ENCODE results near the gene JCHAIN. TPM values are rescaled to one million over a fixed set of nuclear protein-coding genes. Genes with fewer than 3 reads are reported as not detected.

JCHAIN gene
- total and polyA plus RNA-seq, 7 donors: 1.4 to 206 (median 45.4) TPM; not detected in 1

DNA sequence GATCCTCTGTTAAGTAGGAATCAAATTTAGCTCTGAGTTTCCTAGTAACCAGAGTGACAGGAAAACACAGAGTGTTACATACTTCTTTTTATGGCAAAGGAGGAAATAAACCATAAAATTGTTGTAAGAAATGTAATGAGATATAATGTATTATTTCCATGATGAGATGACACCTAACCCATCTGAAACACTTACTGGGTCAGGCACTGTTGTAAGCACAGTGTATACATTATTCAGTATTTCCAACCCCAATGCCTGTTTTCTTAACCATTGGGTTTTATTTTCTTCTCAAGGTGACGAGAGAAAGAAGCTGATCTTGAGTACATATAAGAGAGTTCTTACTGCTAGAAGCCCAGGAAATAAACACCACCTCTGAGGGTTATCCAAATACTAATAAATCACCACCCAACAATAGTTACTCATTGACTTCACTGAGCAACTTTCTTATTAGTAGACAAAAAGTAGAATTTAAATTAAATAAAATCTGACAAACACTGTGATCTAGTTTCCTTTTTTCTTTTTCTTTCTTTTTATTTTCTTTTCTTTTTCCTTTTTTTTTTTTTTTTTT lies 42.0 kb downstream of the JCHAIN start:
- Histone ChIP-seq H3K36me3 (no peaks in the 10 kb centered on the region), H3K27ac (no peak overlapping the region), H3K9me3 (no peaks in the 10 kb centered on the region), H3K27me3 (no peaks in the 10 kb centered on the region), H3K4me1 (no peaks in the 10 kb centered on the region), H3K4me3 (no peak overlapping the region)
- DNase-seq: no peak
- intact Hi-C loops (cut with DNase I): no loop called here
- TF ChIP-seq POLR2AphosphoS5 (IDR thresholded peaks at IDR 0.05): no peak
- TF ChIP-seq POLR2A (IDR thresholded peaks at IDR 0.05): no peak
- TF ChIP-seq CTCF (IDR thresholded peaks at IDR 0.05): no peak
- no peak for TF ChIP-seq EP300 (IDR thresholded peaks at IDR 0.05)
- 8 to 57% methylated on average over 1 of the region's 1 CpG for WGBS, 2 donors

DNA sequence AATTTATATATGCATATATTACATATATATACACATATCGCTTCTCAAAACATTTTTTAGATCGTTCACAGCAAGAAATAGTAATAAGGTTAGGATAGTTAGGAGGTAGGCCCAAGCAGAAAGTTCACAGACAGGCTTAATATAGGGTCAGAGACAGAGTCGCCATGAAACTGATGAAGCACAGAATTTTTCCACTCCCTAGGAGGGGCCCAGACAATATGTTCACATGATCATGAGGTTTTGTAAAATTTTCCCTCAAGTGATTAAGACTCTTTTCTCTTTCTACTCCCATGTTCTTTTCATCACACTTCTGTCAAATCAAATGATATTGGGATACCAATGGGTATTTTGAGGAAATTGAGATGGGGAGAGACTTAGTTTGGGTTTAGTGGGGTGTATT lies 43.0 kb downstream of the JCHAIN start:
- Histone ChIP-seq H3K9me3 (no peaks in the 10 kb centered on the region), H3K27me3 (no peaks in the 10 kb centered on the region), H3K4me1 (no peaks in the 10 kb centered on the region), H3K27ac (no peak overlapping the region), H3K36me3 (no peaks in the 10 kb centered on the region), H3K4me3 (no peak overlapping the region)
- DNase-seq: no peak
- WGBS, 2 donors: 94 to 95% methylated on average over 3 of the region's 3 CpGs
- TF ChIP-seq POLR2A (IDR thresholded peaks at IDR 0.05) (no peak), CTCF (IDR thresholded peaks at IDR 0.05) (no peak), EP300 (IDR thresholded peaks at IDR 0.05) (no peak), POLR2AphosphoS5 (IDR thresholded peaks at IDR 0.05) (no peak)
- intact Hi-C loops (cut with DNase I): no loop called here

DNA sequence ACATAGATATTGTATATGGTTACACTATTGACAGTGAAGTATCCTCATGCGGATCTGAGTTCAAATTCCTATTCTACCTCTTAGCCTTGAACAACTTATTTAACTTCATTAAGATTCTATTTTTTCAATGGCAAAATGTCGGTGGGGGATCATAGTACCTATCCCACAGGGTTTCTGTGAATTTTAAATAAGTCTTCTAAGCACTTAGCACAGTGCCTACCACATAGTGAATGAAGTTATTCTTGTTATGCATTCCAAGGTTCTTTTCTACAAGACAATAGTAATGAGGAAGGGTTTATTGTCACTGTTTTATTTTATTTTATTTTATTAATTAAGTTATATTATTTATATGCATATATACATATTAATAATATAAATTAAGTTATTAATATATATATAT lies 46.5 kb downstream of the JCHAIN start:
- no peak for DNase-seq
- no peak overlapping the region for H3K4me3 ChIP-seq
- WGBS, 2 donors: 95 to 97% methylated on average over 2 of the region's 2 CpGs
- H3K27me3 ChIP-seq: no peaks in the 10 kb centered on the region
- no peak overlapping the region for H3K27ac ChIP-seq
- TF ChIP-seq CTCF (IDR thresholded peaks at IDR 0.05): no peak
- no peaks in the 10 kb centered on the region for H3K9me3 ChIP-seq
- intact Hi-C loops (cut with DNase I): no loop called here
- no peaks in the 10 kb centered on the region for H3K4me1 ChIP-seq
- no peaks in the 10 kb centered on the region for H3K36me3 ChIP-seq

DNA sequence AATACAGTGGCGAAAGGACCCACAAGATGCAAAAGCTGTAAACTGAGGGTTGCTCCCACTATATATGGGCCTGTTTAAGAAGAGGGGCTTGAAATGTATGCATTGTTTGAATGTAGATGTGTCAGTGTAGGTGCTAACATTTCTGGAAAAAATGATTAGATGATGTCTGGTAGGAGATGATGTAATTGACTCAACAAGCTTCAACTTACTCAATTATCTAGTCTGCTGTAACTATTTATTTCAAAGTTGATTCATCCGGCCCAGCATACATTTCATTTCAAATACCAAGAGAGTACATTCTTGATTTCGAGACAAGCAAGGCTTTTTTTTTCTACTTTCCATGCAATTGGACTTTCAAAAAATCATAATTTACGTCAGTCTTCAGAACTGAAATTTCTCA lies 47.0 kb downstream of the JCHAIN start:
- Histone ChIP-seq H3K9me3 (no peaks in the 10 kb centered on the region), H3K4me3 (no peak overlapping the region), H3K27me3 (no peaks in the 10 kb centered on the region), H3K36me3 (no peaks in the 10 kb centered on the region), H3K27ac (no peak overlapping the region), H3K4me1 (no peaks in the 10 kb centered on the region)
- TF ChIP-seq CTCF (IDR thresholded peaks at IDR 0.05) (no peak), POLR2A (IDR thresholded peaks at IDR 0.05) (no peak), EP300 (IDR thresholded peaks at IDR 0.05) (no peak), POLR2AphosphoS5 (IDR thresholded peaks at IDR 0.05) (no peak)
- 94 to 96% methylated on average over 4 of the region's 4 CpGs for WGBS, 2 donors
- intact Hi-C loops (cut with DNase I): no loop called here
- no peak for DNase-seq

- Histone ChIP-seq H3K4me3 (no peak overlapping the region), H3K36me3 (no peaks in the 10 kb centered on the region), H3K9me3 (no peaks in the 10 kb centered on the region), H3K27ac (no peak overlapping the region), H3K4me1 (no peaks in the 10 kb centered on the region), H3K27me3 (no peaks in the 10 kb centered on the region)
- intact Hi-C loops (cut with DNase I): no loop called here
- no peak for DNase-seq
- 48 to 61% methylated on average over 3 of the region's 3 CpGs for WGBS, 2 donors
- TF ChIP-seq POLR2AphosphoS5 (IDR thresholded peaks at IDR 0.05): no peak
- no peak for TF ChIP-seq POLR2A (IDR thresholded peaks at IDR 0.05)
- no peak for TF ChIP-seq EP300 (IDR thresholded peaks at IDR 0.05)
- TF ChIP-seq CTCF (IDR thresholded peaks at IDR 0.05): no peak
These were observed 52.1 kb downstream of the JCHAIN start for GRCh38 chr4:70614184-70614555.

Measured in sigmoid colon (tissue), 7 donors.